Measurements from ENCODE around the gene PTPRN2. TPM values are rescaled to one million over a fixed set of nuclear protein-coding genes. Genes with fewer than 3 reads are reported as not detected.

PTPRN2 gene
- total RNA-seq, 2 experiments from 2014 or later, result 4.7 to 4.8 TPM

DNA sequence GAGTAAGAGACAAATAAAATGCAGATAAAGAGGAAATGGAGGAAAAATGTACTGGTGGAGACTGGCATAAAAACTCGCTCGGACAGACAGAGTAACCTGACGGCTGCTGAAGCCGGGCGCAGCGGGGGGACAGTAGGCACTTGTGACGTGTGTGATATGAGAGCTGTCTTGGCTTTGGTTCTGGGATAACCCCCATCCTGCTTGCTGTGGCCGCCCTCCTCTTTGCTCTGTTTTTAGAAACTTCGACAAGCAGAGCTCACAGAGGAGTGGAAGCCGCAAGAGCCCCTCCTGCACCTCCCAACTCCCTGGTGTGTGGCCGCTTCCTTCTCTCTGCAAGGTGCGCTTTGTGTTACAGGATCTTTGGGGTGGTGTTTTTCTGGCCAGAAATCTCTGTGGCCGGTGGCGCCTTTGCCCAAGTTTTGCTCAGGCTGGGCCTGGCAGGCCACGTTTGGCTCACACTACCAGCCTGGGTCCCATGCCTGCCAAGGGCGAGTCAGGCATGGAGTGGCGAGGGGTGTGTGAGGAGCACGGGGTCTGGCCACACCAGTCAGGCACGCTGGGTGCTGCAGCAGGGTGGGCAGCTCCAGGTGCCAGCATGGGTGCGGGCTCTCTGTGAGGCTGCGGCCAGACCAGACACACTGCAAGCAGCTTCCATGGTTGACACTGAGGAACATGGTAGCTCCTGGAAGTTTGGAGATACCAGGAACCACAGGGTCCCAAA is 982.8 kb downstream of the PTPRN2 start:
- no peak for DNase-seq
- H3K9me3 Mint-ChIP-seq, result no peaks in the 10 kb centered on the region
- no peaks in the 10 kb centered on the region for H3K4me1 Mint-ChIP-seq
- POLR2A ChIA-PET, result no interaction called here
- no peaks in the 10 kb centered on the region for H3K36me3 Mint-ChIP-seq (ENCODE audit: low read depth)
- no peak overlapping the region for H3K27ac Mint-ChIP-seq
- peaks cover 4% of the 10 kb centered on the region for H3K27me3 Mint-ChIP-seq
- no peak overlapping the region for H3K4me3 Mint-ChIP-seq
- CTCF ChIA-PET, result no interaction called here

- Mint-ChIP-seq H3K4me1 (no peaks in the 10 kb centered on the region), H3K27ac (no peak overlapping the region), H3K36me3 (ENCODE audit: low read depth) (no peaks in the 10 kb centered on the region), H3K9me3 (no peaks in the 10 kb centered on the region), H3K4me3 (no peak overlapping the region), H3K27me3 (peaks cover 4% of the 10 kb centered on the region)
- DNase-seq, result no peak
- POLR2A ChIA-PET, result no interaction called here
- CTCF ChIA-PET, result no interaction called here
Measured at GRCh38 chr7:157603716-157604115, 983.9 kb downstream of the PTPRN2 start.

DNA sequence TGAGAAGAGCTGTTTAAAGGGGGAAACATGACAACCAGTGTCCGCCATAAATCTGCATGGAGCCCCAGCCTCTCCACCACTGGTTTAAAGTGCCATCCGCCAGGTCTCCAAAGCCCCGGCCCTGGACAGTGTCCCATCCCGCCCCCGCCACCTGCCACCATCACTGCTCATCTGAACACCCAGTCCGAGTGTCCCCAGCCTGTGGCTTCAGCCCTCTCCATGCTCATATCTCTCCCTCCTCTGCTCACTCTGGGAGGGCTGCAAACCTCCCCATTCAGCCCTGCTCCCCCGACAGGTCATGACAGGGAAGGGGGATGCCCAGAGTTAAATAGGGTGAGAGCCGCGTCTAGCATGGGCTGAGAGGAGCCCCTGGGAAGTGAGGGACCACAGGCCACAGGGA is 984.6 kb downstream of the PTPRN2 start:
- Mint-ChIP-seq H3K4me3 (no peak overlapping the region), H3K36me3 (ENCODE audit: low read depth) (no peaks in the 10 kb centered on the region), H3K9me3 (no peaks in the 10 kb centered on the region), H3K27ac (no peak overlapping the region), H3K4me1 (no peaks in the 10 kb centered on the region), H3K27me3 (peaks cover 4% of the 10 kb centered on the region)
- no peak for DNase-seq
- ChIA-PET POLR2A (no interaction called here), CTCF (no interaction called here)

DNA sequence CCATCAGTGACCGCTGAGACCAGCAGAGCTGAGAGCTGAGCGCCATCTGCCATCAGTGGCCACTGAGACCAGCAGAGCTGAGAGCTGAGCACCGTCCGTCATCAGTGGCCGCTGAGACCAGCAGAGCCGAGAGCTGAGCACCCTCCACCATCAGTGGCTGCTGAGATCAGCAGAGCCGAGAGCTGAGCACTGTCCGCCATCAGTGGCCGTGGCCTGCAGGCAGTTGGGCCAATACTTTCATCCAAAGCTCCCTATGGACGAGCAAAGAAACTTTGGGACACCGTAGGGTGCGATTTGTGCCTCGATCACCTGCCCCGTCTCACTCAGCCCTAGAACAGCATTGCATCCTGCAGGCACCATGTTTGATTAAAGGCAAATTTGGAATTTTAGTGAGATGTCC is 985.0 kb downstream of the PTPRN2 start:
- peaks cover 4% of the 10 kb centered on the region for H3K27me3 Mint-ChIP-seq
- no peak for DNase-seq
- H3K27ac Mint-ChIP-seq, result no peak overlapping the region
- H3K9me3 Mint-ChIP-seq, result no peaks in the 10 kb centered on the region
- ChIA-PET POLR2A (no interaction called here), CTCF (no interaction called here)
- no peaks in the 10 kb centered on the region for H3K4me1 Mint-ChIP-seq
- H3K4me3 Mint-ChIP-seq, result no peak overlapping the region
- no peaks in the 10 kb centered on the region for H3K36me3 Mint-ChIP-seq (ENCODE audit: low read depth)

- DNase-seq, result no peak
- CTCF ChIA-PET, result no interaction called here
- no peaks in the 10 kb centered on the region for H3K9me3 Mint-ChIP-seq
- H3K36me3 Mint-ChIP-seq (ENCODE audit: low read depth), result no peaks in the 10 kb centered on the region
- no peak overlapping the region for H3K4me3 Mint-ChIP-seq
- H3K27me3 Mint-ChIP-seq, result peaks cover 4% of the 10 kb centered on the region
- POLR2A ChIA-PET, result no interaction called here
- no peaks in the 10 kb centered on the region for H3K4me1 Mint-ChIP-seq
- H3K27ac Mint-ChIP-seq, result no peak overlapping the region
Measured at GRCh38 chr7:157602156-157602555, 985.5 kb downstream of the PTPRN2 start.

- Mint-ChIP-seq H3K27me3 (peaks cover 2% of the 10 kb centered on the region), H3K36me3 (ENCODE audit: low read depth) (no peaks in the 10 kb centered on the region), H3K4me3 (no peak overlapping the region), H3K27ac (no peak overlapping the region), H3K9me3 (no peaks in the 10 kb centered on the region), H3K4me1 (no peaks in the 10 kb centered on the region)
- ChIA-PET POLR2A (interaction anchor here (1.0 kb wide), 1 partner anchor 12 kb away, joined by 3 read pairs; no protein-coding TSS in a partner anchor), CTCF (no interaction called here)
- no peak for DNase-seq
Measured at GRCh38 chr7:157601530-157601929, 986.1 kb downstream of the PTPRN2 start.

DNA sequence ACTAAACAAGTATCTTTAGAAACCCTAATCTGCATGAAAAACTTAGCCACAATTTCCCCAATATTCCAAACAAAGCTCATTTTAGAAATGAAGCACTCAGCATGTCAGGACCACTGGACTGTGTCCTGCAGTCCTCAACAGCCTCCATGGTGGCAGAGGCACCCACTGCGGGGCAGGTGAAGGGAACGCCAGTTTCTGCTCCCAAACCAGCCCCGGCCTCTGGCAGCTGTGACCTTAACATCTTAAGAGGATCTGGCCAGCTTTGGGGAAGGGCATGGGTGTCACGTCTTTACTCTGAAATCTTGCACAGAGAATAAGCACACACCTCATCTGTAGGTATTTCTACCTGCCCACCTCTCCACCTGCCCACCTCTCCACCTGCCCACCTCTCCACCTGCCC is 988.1 kb downstream of the PTPRN2 start:
- no peaks in the 10 kb centered on the region for H3K4me1 Mint-ChIP-seq
- H3K9me3 Mint-ChIP-seq, result no peaks in the 10 kb centered on the region
- no peak overlapping the region for H3K4me3 Mint-ChIP-seq
- DNase-seq, result no peak
- ChIA-PET CTCF (no interaction called here), POLR2A (no interaction called here)
- no peaks in the 10 kb centered on the region for H3K36me3 Mint-ChIP-seq (ENCODE audit: low read depth)
- peaks cover 2% of the 10 kb centered on the region for H3K27me3 Mint-ChIP-seq
- no peak overlapping the region for H3K27ac Mint-ChIP-seq

GRCh38 chr7:157597562-157597961 is 990.1 kb downstream of the PTPRN2 start:
- Mint-ChIP-seq H3K27me3 (peaks cover 2% of the 10 kb centered on the region), H3K27ac (no peak overlapping the region), H3K4me3 (no peak overlapping the region), H3K9me3 (no peaks in the 10 kb centered on the region), H3K36me3 (ENCODE audit: low read depth) (no peaks in the 10 kb centered on the region), H3K4me1 (no peaks in the 10 kb centered on the region)
- ChIA-PET CTCF (no interaction called here), POLR2A (no interaction called here)
- DNase-seq, result no peak

GRCh38 chr7:157596881-157597280 is 990.7 kb downstream of the PTPRN2 start:
- CTCF ChIA-PET, result no interaction called here
- no peak overlapping the region for H3K4me3 Mint-ChIP-seq
- H3K27me3 Mint-ChIP-seq, result peaks cover 2% of the 10 kb centered on the region
- H3K27ac Mint-ChIP-seq, result no peak overlapping the region
- no peaks in the 10 kb centered on the region for H3K4me1 Mint-ChIP-seq
- no peaks in the 10 kb centered on the region for H3K36me3 Mint-ChIP-seq (ENCODE audit: low read depth)
- POLR2A ChIA-PET, result no interaction called here
- DNase-seq, result no peak
- no peaks in the 10 kb centered on the region for H3K9me3 Mint-ChIP-seq

DNA sequence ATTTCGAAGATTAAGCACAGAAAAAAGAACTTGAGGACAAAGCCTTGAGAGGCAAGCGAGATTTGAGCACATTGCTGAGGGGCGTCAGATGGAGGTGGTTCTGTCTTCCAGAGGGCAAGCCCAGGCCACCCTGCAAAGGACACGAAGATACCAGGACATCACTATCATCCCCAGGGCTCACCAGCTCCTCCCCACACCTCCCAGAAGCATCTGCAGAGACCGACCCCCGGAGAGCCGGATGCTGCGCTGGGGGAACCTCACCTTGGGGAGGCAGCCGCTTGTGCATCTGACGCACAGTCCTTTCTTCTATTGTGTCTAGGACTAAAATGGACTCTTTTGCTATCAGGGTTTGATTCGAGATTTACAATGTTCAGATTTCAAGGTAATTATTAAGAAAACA is 991.2 kb downstream of the PTPRN2 start:
- no peak overlapping the region for H3K27ac Mint-ChIP-seq
- H3K9me3 Mint-ChIP-seq, result no peaks in the 10 kb centered on the region
- H3K4me3 Mint-ChIP-seq, result no peak overlapping the region
- no peak for DNase-seq
- H3K4me1 Mint-ChIP-seq, result no peaks in the 10 kb centered on the region
- CTCF ChIA-PET, result no interaction called here
- H3K27me3 Mint-ChIP-seq, result peaks cover 2% of the 10 kb centered on the region
- H3K36me3 Mint-ChIP-seq (ENCODE audit: low read depth), result no peaks in the 10 kb centered on the region
- POLR2A ChIA-PET, result no interaction called here

DNA sequence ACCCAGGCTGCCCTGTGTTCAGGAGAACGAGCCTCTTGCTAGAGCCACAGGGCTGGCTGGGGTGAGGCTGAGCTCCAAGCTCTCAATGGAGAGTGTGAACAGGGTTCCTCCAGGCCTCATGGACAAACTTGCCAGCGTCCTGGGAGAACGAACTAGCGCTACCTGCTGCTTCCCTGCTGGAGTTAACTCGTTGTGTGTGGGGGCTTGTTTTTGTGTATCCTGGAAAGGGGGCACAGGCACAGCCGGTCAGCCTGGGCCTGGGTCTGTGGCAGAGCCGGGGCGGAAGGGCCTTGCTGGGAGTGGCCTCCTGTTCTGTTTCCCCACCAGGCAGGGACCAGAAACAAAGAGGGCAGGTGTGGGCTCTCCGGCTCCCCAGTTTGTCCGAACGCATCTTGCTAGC is 991.6 kb downstream of the PTPRN2 start:
- Mint-ChIP-seq H3K4me1 (no peaks in the 10 kb centered on the region), H3K27me3 (peaks cover 2% of the 10 kb centered on the region), H3K9me3 (no peaks in the 10 kb centered on the region), H3K27ac (no peak overlapping the region), H3K36me3 (ENCODE audit: low read depth) (no peaks in the 10 kb centered on the region), H3K4me3 (no peak overlapping the region)
- CTCF ChIA-PET, result no interaction called here
- POLR2A ChIA-PET, result no interaction called here
- DNase-seq, result no peak

DNA sequence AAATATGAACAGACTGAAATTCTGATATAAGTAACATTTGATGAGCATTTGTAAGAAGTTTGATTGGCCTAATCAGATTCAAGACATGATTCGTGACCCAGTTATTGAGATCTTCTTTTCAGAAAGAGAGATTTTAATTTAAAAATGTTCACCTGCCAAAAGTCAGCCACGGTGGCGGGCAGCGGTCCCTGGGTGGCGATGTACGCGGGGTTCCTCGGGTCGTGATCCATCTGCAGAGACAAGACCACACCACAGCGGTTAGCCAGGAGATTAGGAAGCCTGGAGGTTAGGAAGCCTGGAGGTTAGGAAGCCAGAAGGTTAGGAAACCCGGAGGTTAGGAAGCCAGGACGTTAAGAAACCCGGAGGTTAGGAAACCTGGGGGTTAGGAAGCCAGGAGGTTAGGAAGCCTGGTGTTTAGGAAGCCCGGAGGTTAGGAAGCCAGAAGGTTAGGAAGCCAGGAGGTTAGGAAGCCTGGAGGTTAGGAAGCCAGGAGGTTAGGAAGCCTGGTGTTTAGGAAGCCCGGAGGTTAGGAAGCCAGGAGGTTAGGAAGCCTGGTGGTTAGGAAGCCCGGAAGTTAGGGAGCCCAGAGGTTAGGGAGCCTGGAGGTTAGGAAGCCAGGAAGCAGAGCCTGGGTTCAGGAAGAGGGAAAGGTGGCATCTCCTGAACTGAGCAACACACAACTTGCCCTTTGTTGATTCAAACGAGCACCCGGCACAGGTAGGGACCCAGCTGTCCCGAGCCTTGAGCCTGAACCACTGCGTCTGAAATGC is 992.4 kb downstream of the PTPRN2 start:
- Mint-ChIP-seq H3K36me3 (ENCODE audit: low read depth) (no peaks in the 10 kb centered on the region), H3K27ac (no peak overlapping the region), H3K4me3 (no peak overlapping the region), H3K9me3 (no peaks in the 10 kb centered on the region), H3K4me1 (no peaks in the 10 kb centered on the region), H3K27me3 (peaks cover 5% of the 10 kb centered on the region)
- CTCF ChIA-PET, result no interaction called here
- no peak for DNase-seq
- POLR2A ChIA-PET, result no interaction called here

DNA sequence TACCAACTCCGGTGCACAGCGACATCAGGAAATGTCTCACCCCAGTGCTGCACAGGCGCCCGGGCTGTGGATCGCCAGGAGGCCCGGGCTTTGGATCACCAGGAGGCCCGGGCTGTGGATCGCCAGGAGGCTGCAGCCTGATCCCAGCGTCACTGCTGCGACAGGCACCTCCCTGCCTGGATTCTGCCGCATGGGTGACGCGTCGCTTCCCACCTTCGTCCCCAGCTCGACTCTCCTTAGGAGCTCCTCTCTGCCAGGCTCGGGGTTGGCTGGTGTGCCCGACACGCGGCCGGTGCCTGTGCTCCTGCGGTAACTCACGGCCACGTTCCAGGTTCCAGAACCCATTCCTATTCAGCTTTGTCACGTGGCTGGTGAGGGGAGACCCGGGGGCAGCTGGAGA is 993.3 kb downstream of the PTPRN2 start:
- no peak for DNase-seq
- H3K4me1 Mint-ChIP-seq, result no peaks in the 10 kb centered on the region
- no peak overlapping the region for H3K4me3 Mint-ChIP-seq
- no peak overlapping the region for H3K27ac Mint-ChIP-seq
- ChIA-PET CTCF (no interaction called here), POLR2A (no interaction called here)
- no peaks in the 10 kb centered on the region for H3K36me3 Mint-ChIP-seq (ENCODE audit: low read depth)
- no peaks in the 10 kb centered on the region for H3K9me3 Mint-ChIP-seq
- peaks cover 3% of the 10 kb centered on the region for H3K27me3 Mint-ChIP-seq

DNA sequence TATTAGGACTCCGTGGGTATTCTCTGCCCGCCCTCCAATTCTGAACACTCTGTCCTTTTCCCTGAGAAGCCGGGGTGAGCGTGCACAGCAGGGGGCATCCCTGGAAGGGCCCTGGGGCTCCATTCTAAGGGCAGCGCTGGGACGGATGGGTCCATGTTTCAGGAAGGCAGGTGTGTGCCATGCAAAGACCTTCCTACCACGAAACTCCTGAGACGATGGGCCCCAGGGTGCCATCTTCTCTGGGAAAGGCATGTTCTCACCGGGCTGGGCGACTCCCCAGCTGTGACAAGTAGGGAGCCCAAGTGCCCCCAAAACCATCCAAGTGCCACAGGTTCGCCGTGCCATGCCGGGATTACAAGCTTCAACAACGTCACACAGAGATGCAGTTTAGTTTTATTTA is 994.1 kb downstream of the PTPRN2 start:
- Mint-ChIP-seq H3K4me1 (no peaks in the 10 kb centered on the region), H3K9me3 (no peaks in the 10 kb centered on the region), H3K4me3 (no peak overlapping the region), H3K27me3 (peaks cover 3% of the 10 kb centered on the region), H3K27ac (no peak overlapping the region), H3K36me3 (ENCODE audit: low read depth) (no peaks in the 10 kb centered on the region)
- CTCF ChIA-PET, result no interaction called here
- no peak for DNase-seq
- POLR2A ChIA-PET, result no interaction called here
